H9 (cell line): ENCODE data around the gene SLC8B1. TPM values are rescaled to one million over a fixed set of nuclear protein-coding genes. Genes with fewer than 3 reads are reported as not detected.

Experiments
- DNase-seq: peaks from one replicate; pipeline ENCODE4 v3.0.0-alpha.2; 2017
- H2AFZ ChIP-seq: one replicate; pipeline ENCODE4 v1.6.1; 2013; ENCODE audit warnings: mild to moderate bottlenecking, low read length, control low read depth, moderate library complexity
- H2AK5ac ChIP-seq: 2 replicates; pipeline ENCODE4 v1.6.1; 2013; ENCODE audit warnings: low read length, control low read depth, mixed read lengths; ENCODE audit not compliant: insufficient read length
- H2BK120ac ChIP-seq: one replicate; pipeline ENCODE4 v1.6.1; 2013; ENCODE audit warnings: low read depth, mild to moderate bottlenecking, low read length, control low read depth, inconsistent platforms; ENCODE audit not compliant: poor library complexity, severe bottlenecking
- H2BK12ac ChIP-seq: 2 replicates; pipeline ENCODE4 v1.6.1; 2013; ENCODE audit warnings: low read length, control low read depth, mixed read lengths, low read depth; ENCODE audit not compliant: insufficient read length
- H2BK15ac ChIP-seq: 2 replicates; pipeline ENCODE4 v1.6.1; 2013; ENCODE audit warnings: low read depth, low read length, control low read depth
- H2BK20ac ChIP-seq: one replicate; pipeline ENCODE4 v1.6.1; 2013; ENCODE audit warnings: low read depth, mild to moderate bottlenecking, low read length, control low read depth, inconsistent platforms; ENCODE audit not compliant: poor library complexity, severe bottlenecking
- H2BK5ac ChIP-seq: 2 replicates; pipeline ENCODE4 v1.6.1; 2013; ENCODE audit warnings: low read length, control low read depth, mixed read lengths; ENCODE audit not compliant: insufficient read length
- H3K14ac ChIP-seq: 2 replicates; pipeline ENCODE4 v1.6.1; 2013; ENCODE audit warnings: low read length, control low read depth; ENCODE audit not compliant: insufficient read depth
- H3K18ac ChIP-seq: 2 replicates; pipeline ENCODE4 v1.6.1; 2013; ENCODE audit warnings: low read depth, mild to moderate bottlenecking, mixed read lengths, low read length, control low read depth; ENCODE audit not compliant: insufficient read length
- H3K23ac ChIP-seq: 2 replicates; pipeline ENCODE4 v1.6.1; 2013; ENCODE audit warnings: low read length, control low read depth, mixed read lengths, low read depth; ENCODE audit not compliant: insufficient read length
- H3K23me2 ChIP-seq: 2 replicates; pipeline ENCODE4 v1.6.1; 2013; ENCODE audit warnings: low read depth, mild to moderate bottlenecking, mixed read lengths, low read length, control low read depth; ENCODE audit not compliant: insufficient read length, poor library complexity, severe bottlenecking
- H3K27ac ChIP-seq: 2 replicates; pipeline ENCODE4 v1.5.1; 2013; ENCODE audit warnings: low read length, control low read depth, mixed read lengths, low read depth; ENCODE audit not compliant: insufficient read length
- H3K27me3 ChIP-seq: 2 replicates; pipeline ENCODE4 v1.6.1; 2013; ENCODE audit warnings: low read length, control low read depth, inconsistent platforms; ENCODE audit not compliant: insufficient read depth
- H3K4ac ChIP-seq: 2 replicates; pipeline ENCODE4 v1.6.1; 2013; ENCODE audit warnings: low read depth, mild to moderate bottlenecking, control low read depth, inconsistent platforms, low read length, moderate library complexity
- H3K4me1 ChIP-seq: 2 replicates; pipeline ENCODE4 v1.6.1; 2013; ENCODE audit warnings: low read length, control low read depth, inconsistent platforms; ENCODE audit not compliant: insufficient read depth
- H3K4me2 ChIP-seq: 2 replicates; pipeline ENCODE4 v1.6.1; 2013; ENCODE audit warnings: low read length, control low read depth, mixed read lengths; ENCODE audit not compliant: insufficient read length, insufficient read depth
- H3K56ac ChIP-seq: 2 replicates; pipeline ENCODE4 v1.6.1; 2013; ENCODE audit warnings: low read depth, mild to moderate bottlenecking, mixed read lengths, low read length, control low read depth; ENCODE audit not compliant: insufficient read length
- H3K79me1 ChIP-seq: 2 replicates; pipeline ENCODE4 v1.6.1; 2013; ENCODE audit warnings: low read depth, mild to moderate bottlenecking, moderate library complexity, low read length, control low read depth, inconsistent platforms; ENCODE audit not compliant: insufficient read depth, poor library complexity, severe bottlenecking
- H3K79me2 ChIP-seq: 2 replicates; pipeline ENCODE4 v1.6.1; 2013; ENCODE audit warnings: low read length, control low read depth, inconsistent platforms; ENCODE audit not compliant: insufficient read depth
- H3K9ac ChIP-seq: 2 replicates; pipeline ENCODE4 v1.6.1; 2013; ENCODE audit warnings: low read length, control low read depth, mixed read lengths; ENCODE audit not compliant: insufficient read length; ENCODE audit errors: extremely low read depth
- H3K9me3 ChIP-seq: one replicate; pipeline ENCODE4 v1.6.1; 2013; ENCODE audit warnings: low read depth, low read length, inconsistent platforms; ENCODE audit not compliant: control insufficient read depth
- H3T11ph ChIP-seq: one replicate; pipeline ENCODE4 v1.6.1; 2013; ENCODE audit warnings: mild to moderate bottlenecking, low read length, control low read depth, inconsistent platforms
- H4K20me1 ChIP-seq: one replicate; pipeline ENCODE4 v1.6.1; 2013; ENCODE audit not compliant: control insufficient read depth, insufficient read length, insufficient read depth
- H4K5ac ChIP-seq: 2 replicates; pipeline ENCODE4 v1.6.1; 2013; ENCODE audit warnings: low read depth, mild to moderate bottlenecking, mixed read lengths, low read length, control low read depth; ENCODE audit not compliant: insufficient read length
- H4K8ac ChIP-seq: replicated peaks from 2 replicates; pipeline ENCODE4 v1.6.1; 2013; ENCODE audit warnings: low read length, control low read depth, mixed read lengths, low read depth; ENCODE audit not compliant: insufficient read length
- H4K91ac ChIP-seq: 2 replicates; pipeline ENCODE4 v1.6.1; 2013; ENCODE audit warnings: low read depth, mild to moderate bottlenecking, moderate library complexity, mixed read lengths, low read length, control low read depth; ENCODE audit not compliant: insufficient read length
- H3K27ac Mint-ChIP-seq, 3 experiments: 2 replicates in 2 of 3; 3 replicates in 1 of 3; pipeline ENCODE4 v1.8.0; 2020 to 2021; ENCODE audit warnings: mixed read lengths in 3 of 3, mild to moderate bottlenecking in 1 of 3, moderate library complexity in 1 of 3
- H3K27me3 Mint-ChIP-seq: 2 replicates; pipeline ENCODE4 v1.8.0; 2021; ENCODE audit warnings: low read depth, mild to moderate bottlenecking, moderate library complexity, mixed read lengths
- H3K36me3 Mint-ChIP-seq, 3 experiments: 2 replicates in 2 of 3; 3 replicates in 1 of 3; pipeline ENCODE4 v1.8.0; 2020 to 2021; ENCODE audit warnings: low read depth in 3 of 3, mixed read lengths in 3 of 3; ENCODE audit not compliant: insufficient read depth in 1 of 3
- H3K4me1 Mint-ChIP-seq, 2 experiments: 2 replicates each; pipeline ENCODE4 v1.8.0; 2020; ENCODE audit warnings: mixed read lengths in 2 of 2
- H3K4me3 Mint-ChIP-seq, 2 experiments: 2 replicates in 1 of 2; 3 replicates in 1 of 2; pipeline ENCODE4 v1.8.0; 2020 to 2021; ENCODE audit warnings: mild to moderate bottlenecking in 2 of 2, mixed read lengths in 2 of 2, moderate library complexity in 1 of 2
- H3K9me3 Mint-ChIP-seq, 2 experiments: 2 replicates in 1 of 2; 3 replicates in 1 of 2; pipeline ENCODE4 v1.8.0; 2020; ENCODE audit warnings: mild to moderate bottlenecking in 2 of 2, mixed read lengths in 2 of 2, moderate library complexity in 1 of 2
- WGBS: extraction: QIAGEN DNeasy Blood & Tissue Kit; methylation state at CpG from one replicate; pipeline ENCODE4 v1.1.7; 2013; ENCODE audit warnings: missing lambda C conversion rate, low lambda C conversion rate, mixed read lengths; ENCODE audit not compliant: insufficient read length; ENCODE audit errors: extremely low coverage; 5-methylcytosine and 5-hydroxymethylcytosine counted together
- total RNA-seq: library from RNA; stranded (reverse); gene quantifications from 2 replicates; pipeline ENCODE4 v1.2.1, GENCODE V29; 2021
- TF ChIP-seq, protein P1 (sequence below): fragments of 200-600 bp; sonication (generic); conservative IDR thresholded peaks from 3 replicates; pipeline ENCODE4 v1.8.0; 2021; ENCODE audit warnings: antibody characterized with exemption, mild to moderate bottlenecking

The SLC8B1 gene
- total RNA-seq, 1 experiment from 2014 or later, result 10.4 TPM

DNA sequence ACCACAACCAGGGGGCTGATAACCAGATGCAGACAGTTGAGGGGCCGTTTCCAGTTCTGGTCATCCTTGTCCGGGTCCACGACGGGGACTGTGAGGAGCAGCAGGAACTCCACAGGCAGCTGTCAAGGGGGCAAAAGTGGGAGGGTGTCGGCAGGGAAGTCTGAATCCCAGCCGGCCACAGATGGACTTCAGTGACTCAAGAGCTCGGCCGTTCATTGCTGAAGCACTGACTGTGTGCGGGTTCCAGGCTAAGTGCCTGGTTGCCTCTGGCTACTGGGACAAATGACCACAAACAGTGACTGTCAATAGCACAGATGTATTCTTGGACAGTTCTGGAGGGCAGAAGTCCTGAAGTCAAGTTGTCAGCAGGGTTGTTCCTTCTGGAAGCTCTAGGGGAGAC, 19.6 kb downstream of the SLC8B1 start:
- Mint-ChIP-seq H3K9me3 (peaks cover 4 to 7% of the 10 kb centered on the region in 2 experiments; a peak in 3 of 5 replicates), H3K36me3 (peaks cover 16 to 40% (median 24%) of the 10 kb centered on the region in 3 experiments), H3K4me1 (peaks cover 3 to 5% of the 10 kb centered on the region in 2 experiments; a peak in 2 of 4 replicates), H3K4me3 (no peak overlapping the region), H3K27ac (peak overlapping the region in 1 of 3 experiments; percentile 82; a peak in 3 of 7 replicates), H3K27me3 (no peaks in the 10 kb centered on the region)
- no peak overlapping the region for H2BK20ac ChIP-seq
- no peaks in the 10 kb centered on the region for H3K27me3 ChIP-seq
- H4K5ac ChIP-seq, result no peak overlapping the region
- TF ChIP-seq, protein P1, sequence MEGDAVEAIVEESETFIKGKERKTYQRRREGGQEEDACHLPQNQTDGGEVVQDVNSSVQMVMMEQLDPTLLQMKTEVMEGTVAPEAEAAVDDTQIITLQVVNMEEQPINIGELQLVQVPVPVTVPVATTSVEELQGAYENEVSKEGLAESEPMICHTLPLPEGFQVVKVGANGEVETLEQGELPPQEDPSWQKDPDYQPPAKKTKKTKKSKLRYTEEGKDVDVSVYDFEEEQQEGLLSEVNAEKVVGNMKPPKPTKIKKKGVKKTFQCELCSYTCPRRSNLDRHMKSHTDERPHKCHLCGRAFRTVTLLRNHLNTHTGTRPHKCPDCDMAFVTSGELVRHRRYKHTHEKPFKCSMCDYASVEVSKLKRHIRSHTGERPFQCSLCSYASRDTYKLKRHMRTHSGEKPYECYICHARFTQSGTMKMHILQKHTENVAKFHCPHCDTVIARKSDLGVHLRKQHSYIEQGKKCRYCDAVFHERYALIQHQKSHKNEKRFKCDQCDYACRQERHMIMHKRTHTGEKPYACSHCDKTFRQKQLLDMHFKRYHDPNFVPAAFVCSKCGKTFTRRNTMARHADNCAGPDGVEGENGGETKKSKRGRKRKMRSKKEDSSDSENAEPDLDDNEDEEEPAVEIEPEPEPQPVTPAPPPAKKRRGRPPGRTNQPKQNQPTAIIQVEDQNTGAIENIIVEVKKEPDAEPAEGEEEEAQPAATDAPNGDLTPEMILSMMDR, result no peak
- H2BK15ac ChIP-seq, result no peak overlapping the region
- H3K9ac ChIP-seq, result no peak overlapping the region
- no peaks in the 10 kb centered on the region for H3K79me1 ChIP-seq
- H3K4me1 ChIP-seq, result no peaks in the 10 kb centered on the region
- H3K23ac ChIP-seq, result no peak overlapping the region
- no peak overlapping the region for H3K18ac ChIP-seq
- no peaks in the 10 kb centered on the region for H3K79me2 ChIP-seq
- H3K9me3 ChIP-seq, result no peaks in the 10 kb centered on the region
- H2BK120ac ChIP-seq, result no peak overlapping the region
- H2AFZ ChIP-seq, result no peak overlapping the region
- no peaks in the 10 kb centered on the region for H4K20me1 ChIP-seq
- H3K14ac ChIP-seq, result no peak overlapping the region
- H3T11ph ChIP-seq, result no peak overlapping the region
- H2BK12ac ChIP-seq, result no peak overlapping the region
- H3K23me2 ChIP-seq, result no peaks in the 10 kb centered on the region
- H2AK5ac ChIP-seq, result no peak overlapping the region
- no peak overlapping the region for H3K4ac ChIP-seq
- no peak overlapping the region for H3K4me2 ChIP-seq
- WGBS, result no CpG with 5 or more reads among the region's 9 CpGs
- H3K56ac ChIP-seq, result no peak overlapping the region
- no peak overlapping the region for H4K91ac ChIP-seq
- H2BK5ac ChIP-seq, result no peak overlapping the region
- no peak overlapping the region for H3K27ac ChIP-seq
- peak; percentile 26 for DNase-seq
- H4K8ac ChIP-seq, result no peak overlapping the region
